WTC11 (cell line): ENCODE data around the gene CELSR2. TPM values are rescaled to one million over a fixed set of nuclear protein-coding genes. Genes with fewer than 3 reads are reported as not detected.

ENCODE experiments used
- ATAC-seq: fragments of 200-7000 bp; cut with Tn5 transposase; 2 replicates; pipeline ENCODE4 v1.10.0; 2021; ENCODE audit warnings: mild to moderate bottlenecking, moderate library complexity
- CTCF ChIA-PET: fragments of 300-600 bp; sonication (Branson Sonifier 250); formaldehyde crosslinking; loops from one replicate; lab custom pipeline; 2021; ENCODE audit warnings: antibody characterized with exemption; lab: Charles Lee
- POLR2A ChIA-PET: fragments of 350-600 bp; sonication (Branson Sonifier 250); formaldehyde crosslinking; loops from one replicate; lab custom pipeline; 2021; ENCODE audit warnings: antibody characterized with exemption; lab: Charles Lee
- DNase-seq: peaks from one replicate; pipeline ENCODE4 v3.0.0; 2021; ENCODE audit warnings: low spot score
- H3K27ac Mint-ChIP-seq: 2 replicates; pipeline ENCODE4 v1.8.0; 2021; ENCODE audit warnings: mixed read lengths
- H3K27me3 Mint-ChIP-seq: 2 replicates; pipeline ENCODE4 v1.8.0; 2021; ENCODE audit warnings: low read depth, mild to moderate bottlenecking, moderate library complexity, mixed read lengths
- H3K36me3 Mint-ChIP-seq: 2 replicates; pipeline ENCODE4 v1.8.0; 2021; ENCODE audit warnings: mixed read lengths
- H3K4me1 Mint-ChIP-seq: 2 replicates; pipeline ENCODE4 v1.8.0; 2022; ENCODE audit warnings: mixed read lengths
- H3K4me3 Mint-ChIP-seq: 2 replicates; pipeline ENCODE4 v1.8.0; 2021; ENCODE audit warnings: mild to moderate bottlenecking, moderate library complexity, mixed read lengths
- H3K9me3 Mint-ChIP-seq: 2 replicates; pipeline ENCODE4 v1.8.0; 2021; ENCODE audit warnings: mixed read lengths
- EMX1 ChIP-seq: fragments of 250-450 bp; sonication (Bioruptor Pico); IDR thresholded peaks from 2 replicates; pipeline ENCODE4 v1.8.0; 2021; ENCODE audit warnings: mild to moderate bottlenecking
- NR2C2 ChIP-seq: sonication (generic); formaldehyde crosslinking; IDR thresholded peaks from 2 replicates; pipeline ENCODE4 v1.8.0; 2022; ENCODE audit warnings: mild to moderate bottlenecking, missing genetic modification reagents
- SMAD4 ChIP-seq: sonication (generic); formaldehyde crosslinking; IDR thresholded peaks from 2 replicates; pipeline ENCODE4 v1.8.0; 2022; ENCODE audit warnings: mild to moderate bottlenecking, missing genetic modification reagents
- SOX15 ChIP-seq: fragments of 250-450 bp; sonication (Bioruptor Pico); IDR thresholded peaks from 2 replicates; pipeline ENCODE4 v1.9.0; 2021; ENCODE audit warnings: mild to moderate bottlenecking
- ZNF263 ChIP-seq: sonication (generic); formaldehyde crosslinking; IDR thresholded peaks from 2 replicates; pipeline ENCODE4 v1.8.1; 2022; ENCODE audit warnings: low read depth, mild to moderate bottlenecking, moderate library complexity, missing genetic modification reagents
- ZNF317 ChIP-seq: sonication (generic); formaldehyde crosslinking; IDR thresholded peaks from 2 replicates; pipeline ENCODE4 v1.8.1; 2023; ENCODE audit warnings: low read depth, mild to moderate bottlenecking, moderate library complexity, missing genetic modification reagents, borderline replicate concordance
- ZNF423 ChIP-seq: fragments of 250-450 bp; sonication (Bioruptor Pico); IDR thresholded peaks from 2 replicates; pipeline ENCODE4 v2.1.2; 2022; ENCODE audit warnings: mild to moderate bottlenecking, moderate library complexity
- ZNF671 ChIP-seq: fragments of 250-450 bp; sonication (Bioruptor Pico); IDR thresholded peaks from 2 replicates; pipeline ENCODE4 v1.8.0; 2021; ENCODE audit warnings: mild to moderate bottlenecking
- total RNA-seq: library from RNA; stranded (reverse); gene quantifications from 3 replicates; pipeline ENCODE4 v1.2.3, GENCODE V29; 2021
- TF ChIP-seq, protein P1 (sequence below): sonication (generic); formaldehyde crosslinking; IDR thresholded peaks from 2 replicates; pipeline ENCODE4 v1.8.1; 2022; ENCODE audit warnings: low read depth, missing genetic modification reagents, borderline replicate concordance
- TF ChIP-seq, protein P2 (sequence below): sonication (generic); formaldehyde crosslinking; IDR thresholded peaks from 2 replicates; pipeline ENCODE4 v1.8.1; 2023; ENCODE audit warnings: mild to moderate bottlenecking, missing genetic modification reagents, borderline replicate concordance
- TF ChIP-seq, protein P3 (sequence below): sonication (generic); formaldehyde crosslinking; IDR thresholded peaks from 2 replicates; pipeline ENCODE4 v1.8.1; 2023; ENCODE audit warnings: mild to moderate bottlenecking, moderate library complexity, missing genetic modification reagents
- TF ChIP-seq, protein P4 (sequence below): fragments of 200-600 bp; IDR thresholded peaks from 2 replicates; pipeline ENCODE4 v1.8.0; 2022; ENCODE audit warnings: antibody characterized with exemption
- TF ChIP-seq, protein P5 (sequence below): fragments of 250-450 bp; sonication (Bioruptor Pico); IDR thresholded peaks from 2 replicates; pipeline ENCODE4 v1.9.0; 2021; ENCODE audit warnings: moderate library complexity, mild to moderate bottlenecking, inconsistent platforms, borderline replicate concordance
- TF ChIP-seq, protein P6 (sequence below): sonication (generic); formaldehyde crosslinking; IDR thresholded peaks from 2 replicates; pipeline ENCODE4 v1.8.0; 2023; ENCODE audit warnings: mild to moderate bottlenecking, missing genetic modification reagents
- TF ChIP-seq, protein P7 (sequence below): sonication (generic); formaldehyde crosslinking; IDR thresholded peaks from 2 replicates; pipeline ENCODE4 v1.8.0; 2022; ENCODE audit warnings: missing genetic modification reagents
- TF ChIP-seq, protein P8 (sequence below): fragments of 250-450 bp; sonication (Bioruptor Pico); IDR thresholded peaks from 2 replicates; pipeline ENCODE4 v2.1.2; 2022; ENCODE audit warnings: mild to moderate bottlenecking, moderate library complexity

The CELSR2 gene
- total RNA-seq, 1 experiment from 2014 or later: 31.3 TPM

DNA sequence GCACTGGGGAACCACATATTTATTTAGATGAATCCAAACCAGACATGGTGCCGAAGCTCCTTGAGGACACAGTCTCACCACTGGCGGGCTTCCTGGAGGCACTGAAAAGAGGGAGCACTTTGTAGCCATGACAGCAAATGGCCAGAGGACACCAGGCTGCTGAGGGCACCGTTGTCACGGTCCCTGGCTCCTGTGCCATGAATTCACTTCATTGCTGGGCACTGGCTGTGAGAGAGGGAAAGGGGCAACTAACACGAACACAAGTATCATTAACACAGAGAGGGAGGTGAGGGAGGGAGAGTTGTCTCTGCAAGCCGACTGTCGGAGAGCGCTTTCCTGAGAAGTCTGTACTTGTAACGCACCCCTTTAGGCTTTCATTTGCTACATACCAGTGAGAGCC, 43.0 kb downstream of the CELSR2 start:
- CTCF ChIA-PET: interaction anchor here (1.1 to 2.0 kb wide), 4 partner anchors 9 to 91 kb away, joined by 3 to 7 read pairs (median 5); partner anchors contain the start of gene PSRC1
- Mint-ChIP-seq H3K27me3 (no peaks in the 10 kb centered on the region), H3K9me3 (peaks cover 4% of the 10 kb centered on the region; the same call in 1 of the 2 replicates), H3K4me3 (no peak overlapping the region), H3K27ac (no peak overlapping the region), H3K4me1 (peaks cover 13% of the 10 kb centered on the region)
- POLR2A ChIA-PET: no interaction called here
- no peak for ATAC-seq
- no peak for DNase-seq
- TF ChIP-seq, protein P1, sequence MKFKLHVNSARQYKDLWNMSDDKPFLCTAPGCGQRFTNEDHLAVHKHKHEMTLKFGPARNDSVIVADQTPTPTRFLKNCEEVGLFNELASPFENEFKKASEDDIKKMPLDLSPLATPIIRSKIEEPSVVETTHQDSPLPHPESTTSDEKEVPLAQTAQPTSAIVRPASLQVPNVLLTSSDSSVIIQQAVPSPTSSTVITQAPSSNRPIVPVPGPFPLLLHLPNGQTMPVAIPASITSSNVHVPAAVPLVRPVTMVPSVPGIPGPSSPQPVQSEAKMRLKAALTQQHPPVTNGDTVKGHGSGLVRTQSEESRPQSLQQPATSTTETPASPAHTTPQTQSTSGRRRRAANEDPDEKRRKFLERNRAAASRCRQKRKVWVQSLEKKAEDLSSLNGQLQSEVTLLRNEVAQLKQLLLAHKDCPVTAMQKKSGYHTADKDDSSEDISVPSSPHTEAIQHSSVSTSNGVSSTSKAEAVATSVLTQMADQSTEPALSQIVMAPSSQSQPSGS (CRISPR knock-in tag): no peak
- TF ChIP-seq EMX1 (CRISPR knock-in tag) (no peak), NR2C2 (CRISPR knock-in tag) (no peak), SOX15 (CRISPR knock-in tag) (no peak), ZNF317 (CRISPR knock-in tag) (no peak), SMAD4 (CRISPR knock-in tag) (no peak), ZNF423 (CRISPR knock-in tag) (no peak), ZNF671 (no peak), ZNF263 (CRISPR knock-in tag) (no peak)
- TF ChIP-seq, protein P2, sequence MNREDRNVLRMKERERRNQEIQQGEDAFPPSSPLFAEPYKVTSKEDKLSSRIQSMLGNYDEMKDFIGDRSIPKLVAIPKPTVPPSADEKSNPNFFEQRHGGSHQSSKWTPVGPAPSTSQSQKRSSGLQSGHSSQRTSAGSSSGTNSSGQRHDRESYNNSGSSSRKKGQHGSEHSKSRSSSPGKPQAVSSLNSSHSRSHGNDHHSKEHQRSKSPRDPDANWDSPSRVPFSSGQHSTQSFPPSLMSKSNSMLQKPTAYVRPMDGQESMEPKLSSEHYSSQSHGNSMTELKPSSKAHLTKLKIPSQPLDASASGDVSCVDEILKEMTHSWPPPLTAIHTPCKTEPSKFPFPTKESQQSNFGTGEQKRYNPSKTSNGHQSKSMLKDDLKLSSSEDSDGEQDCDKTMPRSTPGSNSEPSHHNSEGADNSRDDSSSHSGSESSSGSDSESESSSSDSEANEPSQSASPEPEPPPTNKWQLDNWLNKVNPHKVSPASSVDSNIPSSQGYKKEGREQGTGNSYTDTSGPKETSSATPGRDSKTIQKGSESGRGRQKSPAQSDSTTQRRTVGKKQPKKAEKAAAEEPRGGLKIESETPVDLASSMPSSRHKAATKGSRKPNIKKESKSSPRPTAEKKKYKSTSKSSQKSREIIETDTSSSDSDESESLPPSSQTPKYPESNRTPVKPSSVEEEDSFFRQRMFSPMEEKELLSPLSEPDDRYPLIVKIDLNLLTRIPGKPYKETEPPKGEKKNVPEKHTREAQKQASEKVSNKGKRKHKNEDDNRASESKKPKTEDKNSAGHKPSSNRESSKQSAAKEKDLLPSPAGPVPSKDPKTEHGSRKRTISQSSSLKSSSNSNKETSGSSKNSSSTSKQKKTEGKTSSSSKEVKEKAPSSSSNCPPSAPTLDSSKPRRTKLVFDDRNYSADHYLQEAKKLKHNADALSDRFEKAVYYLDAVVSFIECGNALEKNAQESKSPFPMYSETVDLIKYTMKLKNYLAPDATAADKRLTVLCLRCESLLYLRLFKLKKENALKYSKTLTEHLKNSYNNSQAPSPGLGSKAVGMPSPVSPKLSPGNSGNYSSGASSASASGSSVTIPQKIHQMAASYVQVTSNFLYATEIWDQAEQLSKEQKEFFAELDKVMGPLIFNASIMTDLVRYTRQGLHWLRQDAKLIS (CRISPR knock-in tag): no peak
- TF ChIP-seq, protein P3, sequence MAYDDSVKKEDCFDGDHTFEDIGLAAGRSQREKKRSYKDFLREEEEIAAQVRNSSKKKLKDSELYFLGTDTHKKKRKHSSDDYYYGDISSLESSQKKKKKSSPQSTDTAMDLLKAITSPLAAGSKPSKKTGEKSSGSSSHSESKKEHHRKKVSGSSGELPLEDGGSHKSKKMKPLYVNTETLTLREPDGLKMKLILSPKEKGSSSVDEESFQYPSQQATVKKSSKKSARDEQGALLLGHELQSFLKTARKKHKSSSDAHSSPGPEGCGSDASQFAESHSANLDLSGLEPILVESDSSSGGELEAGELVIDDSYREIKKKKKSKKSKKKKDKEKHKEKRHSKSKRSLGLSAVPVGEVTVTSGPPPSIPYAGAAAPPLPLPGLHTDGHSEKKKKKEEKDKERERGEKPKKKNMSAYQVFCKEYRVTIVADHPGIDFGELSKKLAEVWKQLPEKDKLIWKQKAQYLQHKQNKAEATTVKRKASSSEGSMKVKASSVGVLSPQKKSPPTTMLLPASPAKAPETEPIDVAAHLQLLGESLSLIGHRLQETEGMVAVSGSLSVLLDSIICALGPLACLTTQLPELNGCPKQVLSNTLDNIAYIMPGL (CRISPR knock-in tag): no peak
- TF ChIP-seq, protein P4, sequence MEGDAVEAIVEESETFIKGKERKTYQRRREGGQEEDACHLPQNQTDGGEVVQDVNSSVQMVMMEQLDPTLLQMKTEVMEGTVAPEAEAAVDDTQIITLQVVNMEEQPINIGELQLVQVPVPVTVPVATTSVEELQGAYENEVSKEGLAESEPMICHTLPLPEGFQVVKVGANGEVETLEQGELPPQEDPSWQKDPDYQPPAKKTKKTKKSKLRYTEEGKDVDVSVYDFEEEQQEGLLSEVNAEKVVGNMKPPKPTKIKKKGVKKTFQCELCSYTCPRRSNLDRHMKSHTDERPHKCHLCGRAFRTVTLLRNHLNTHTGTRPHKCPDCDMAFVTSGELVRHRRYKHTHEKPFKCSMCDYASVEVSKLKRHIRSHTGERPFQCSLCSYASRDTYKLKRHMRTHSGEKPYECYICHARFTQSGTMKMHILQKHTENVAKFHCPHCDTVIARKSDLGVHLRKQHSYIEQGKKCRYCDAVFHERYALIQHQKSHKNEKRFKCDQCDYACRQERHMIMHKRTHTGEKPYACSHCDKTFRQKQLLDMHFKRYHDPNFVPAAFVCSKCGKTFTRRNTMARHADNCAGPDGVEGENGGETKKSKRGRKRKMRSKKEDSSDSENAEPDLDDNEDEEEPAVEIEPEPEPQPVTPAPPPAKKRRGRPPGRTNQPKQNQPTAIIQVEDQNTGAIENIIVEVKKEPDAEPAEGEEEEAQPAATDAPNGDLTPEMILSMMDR: no peak
- TF ChIP-seq, protein P5, sequence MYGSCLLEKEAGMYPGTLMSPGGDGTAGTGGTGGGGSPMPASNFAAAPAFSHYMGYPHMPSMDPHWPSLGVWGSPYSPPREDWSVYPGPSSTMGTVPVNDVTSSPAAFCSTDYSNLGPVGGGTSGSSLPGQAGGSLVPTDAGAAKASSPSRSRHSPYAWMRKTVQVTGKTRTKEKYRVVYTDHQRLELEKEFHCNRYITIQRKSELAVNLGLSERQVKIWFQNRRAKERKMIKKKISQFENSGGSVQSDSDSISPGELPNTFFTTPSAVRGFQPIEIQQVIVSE (CRISPR knock-in tag): no peak
- TF ChIP-seq, protein P6, sequence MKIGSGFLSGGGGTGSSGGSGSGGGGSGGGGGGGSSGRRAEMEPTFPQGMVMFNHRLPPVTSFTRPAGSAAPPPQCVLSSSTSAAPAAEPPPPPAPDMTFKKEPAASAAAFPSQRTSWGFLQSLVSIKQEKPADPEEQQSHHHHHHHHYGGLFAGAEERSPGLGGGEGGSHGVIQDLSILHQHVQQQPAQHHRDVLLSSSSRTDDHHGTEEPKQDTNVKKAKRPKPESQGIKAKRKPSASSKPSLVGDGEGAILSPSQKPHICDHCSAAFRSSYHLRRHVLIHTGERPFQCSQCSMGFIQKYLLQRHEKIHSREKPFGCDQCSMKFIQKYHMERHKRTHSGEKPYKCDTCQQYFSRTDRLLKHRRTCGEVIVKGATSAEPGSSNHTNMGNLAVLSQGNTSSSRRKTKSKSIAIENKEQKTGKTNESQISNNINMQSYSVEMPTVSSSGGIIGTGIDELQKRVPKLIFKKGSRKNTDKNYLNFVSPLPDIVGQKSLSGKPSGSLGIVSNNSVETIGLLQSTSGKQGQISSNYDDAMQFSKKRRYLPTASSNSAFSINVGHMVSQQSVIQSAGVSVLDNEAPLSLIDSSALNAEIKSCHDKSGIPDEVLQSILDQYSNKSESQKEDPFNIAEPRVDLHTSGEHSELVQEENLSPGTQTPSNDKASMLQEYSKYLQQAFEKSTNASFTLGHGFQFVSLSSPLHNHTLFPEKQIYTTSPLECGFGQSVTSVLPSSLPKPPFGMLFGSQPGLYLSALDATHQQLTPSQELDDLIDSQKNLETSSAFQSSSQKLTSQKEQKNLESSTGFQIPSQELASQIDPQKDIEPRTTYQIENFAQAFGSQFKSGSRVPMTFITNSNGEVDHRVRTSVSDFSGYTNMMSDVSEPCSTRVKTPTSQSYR (CRISPR knock-in tag): no peak
- TF ChIP-seq, protein P7, sequence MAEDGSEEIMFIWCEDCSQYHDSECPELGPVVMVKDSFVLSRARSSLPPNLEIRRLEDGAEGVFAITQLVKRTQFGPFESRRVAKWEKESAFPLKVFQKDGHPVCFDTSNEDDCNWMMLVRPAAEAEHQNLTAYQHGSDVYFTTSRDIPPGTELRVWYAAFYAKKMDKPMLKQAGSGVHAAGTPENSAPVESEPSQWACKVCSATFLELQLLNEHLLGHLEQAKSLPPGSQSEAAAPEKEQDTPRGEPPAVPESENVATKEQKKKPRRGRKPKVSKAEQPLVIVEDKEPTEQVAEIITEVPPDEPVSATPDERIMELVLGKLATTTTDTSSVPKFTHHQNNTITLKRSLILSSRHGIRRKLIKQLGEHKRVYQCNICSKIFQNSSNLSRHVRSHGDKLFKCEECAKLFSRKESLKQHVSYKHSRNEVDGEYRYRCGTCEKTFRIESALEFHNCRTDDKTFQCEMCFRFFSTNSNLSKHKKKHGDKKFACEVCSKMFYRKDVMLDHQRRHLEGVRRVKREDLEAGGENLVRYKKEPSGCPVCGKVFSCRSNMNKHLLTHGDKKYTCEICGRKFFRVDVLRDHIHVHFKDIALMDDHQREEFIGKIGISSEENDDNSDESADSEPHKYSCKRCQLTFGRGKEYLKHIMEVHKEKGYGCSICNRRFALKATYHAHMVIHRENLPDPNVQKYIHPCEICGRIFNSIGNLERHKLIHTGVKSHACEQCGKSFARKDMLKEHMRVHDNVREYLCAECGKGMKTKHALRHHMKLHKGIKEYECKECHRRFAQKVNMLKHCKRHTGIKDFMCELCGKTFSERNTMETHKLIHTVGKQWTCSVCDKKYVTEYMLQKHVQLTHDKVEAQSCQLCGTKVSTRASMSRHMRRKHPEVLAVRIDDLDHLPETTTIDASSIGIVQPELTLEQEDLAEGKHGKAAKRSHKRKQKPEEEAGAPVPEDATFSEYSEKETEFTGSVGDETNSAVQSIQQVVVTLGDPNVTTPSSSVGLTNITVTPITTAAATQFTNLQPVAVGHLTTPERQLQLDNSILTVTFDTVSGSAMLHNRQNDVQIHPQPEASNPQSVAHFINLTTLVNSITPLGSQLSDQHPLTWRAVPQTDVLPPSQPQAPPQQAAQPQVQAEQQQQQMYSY (CRISPR knock-in tag): no peak
- TF ChIP-seq, protein P8, sequence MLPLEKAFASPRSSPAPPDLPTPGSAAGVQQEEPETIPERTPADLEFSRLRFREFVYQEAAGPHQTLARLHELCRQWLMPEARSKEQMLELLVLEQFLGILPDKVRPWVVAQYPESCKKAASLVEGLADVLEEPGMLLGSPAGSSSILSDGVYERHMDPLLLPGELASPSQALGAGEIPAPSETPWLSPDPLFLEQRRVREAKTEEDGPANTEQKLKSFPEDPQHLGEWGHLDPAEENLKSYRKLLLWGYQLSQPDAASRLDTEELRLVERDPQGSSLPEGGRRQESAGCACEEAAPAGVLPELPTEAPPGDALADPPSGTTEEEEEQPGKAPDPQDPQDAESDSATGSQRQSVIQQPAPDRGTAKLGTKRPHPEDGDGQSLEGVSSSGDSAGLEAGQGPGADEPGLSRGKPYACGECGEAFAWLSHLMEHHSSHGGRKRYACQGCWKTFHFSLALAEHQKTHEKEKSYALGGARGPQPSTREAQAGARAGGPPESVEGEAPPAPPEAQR: no peak
- TF ChIP-seq, all 79 proteins: peak for 0
- H3K36me3 Mint-ChIP-seq: no peaks in the 10 kb centered on the region
